Keratinocyte (primary cell): Measurements from ENCODE around the gene DGKI. TPM values are rescaled to one million over a fixed set of nuclear protein-coding genes. Genes with fewer than 3 reads are reported as not detected.

Source experiments
- DNase-seq: peaks from one replicate; pipeline ENCODE4 v3.0.0-alpha.2; 2011; ENCODE audit warnings: low read depth, missing footprints, low spot score
- FAIRE-seq: peaks from 2 replicates; lab custom pipeline; 2011; peaks lifted over from hg19 to GRCh38; lab: Jason Lieb, UNC
- H2AFZ ChIP-seq: 2 replicates; pipeline ENCODE4 v1.6.0; 2012; ENCODE audit warnings: low read length, control low read depth, inconsistent platforms; ENCODE audit not compliant: control insufficient read depth
- H3K27ac ChIP-seq: 2 replicates; pipeline ENCODE4 v1.5.1; 2011; ENCODE audit warnings: low read length; ENCODE audit not compliant: control insufficient read depth, insufficient read depth
- H3K27me3 ChIP-seq: 3 replicates; pipeline ENCODE4 v1.6.0; 2011; ENCODE audit warnings: low read length; ENCODE audit not compliant: control insufficient read depth, insufficient read depth; ENCODE audit errors: extremely low read depth
- H3K36me3 ChIP-seq, 2 experiments: 2 replicates in 1 of 2; 3 replicates in 1 of 2; pipeline ENCODE4 v1.5.1; 2011; ENCODE audit warnings: low read length in 2 of 2, mild to moderate bottlenecking in 1 of 2; ENCODE audit not compliant: control insufficient read depth in 2 of 2, insufficient read depth in 2 of 2; ENCODE audit errors: extremely low read depth in 1 of 2
- H3K4me1 ChIP-seq: 3 replicates; pipeline ENCODE4 v1.5.1; 2011; ENCODE audit warnings: low read length; ENCODE audit not compliant: control insufficient read depth, insufficient read depth; ENCODE audit errors: extremely low read depth
- H3K4me2 ChIP-seq: 3 replicates; pipeline ENCODE4 v1.6.0; 2011; ENCODE audit warnings: low read depth, low read length; ENCODE audit not compliant: control insufficient read depth, insufficient read depth; ENCODE audit errors: extremely low read depth
- H3K4me3 ChIP-seq, 3 experiments: fragments of 200-600 bp in 1 of 3; sonication (generic) in 1 of 3; 2 replicates in 2 of 3; 3 replicates in 1 of 3; pipeline ENCODE4 v1.5.1; 2011 to 2016; ENCODE audit warnings: low read length in 3 of 3, mild to moderate bottlenecking in 3 of 3, control low read depth in 2 of 3, inconsistent platforms in 1 of 3, low read depth in 1 of 3, mixed read lengths in 1 of 3, mixed run types in 1 of 3, moderate library complexity in 1 of 3; ENCODE audit not compliant: control insufficient read depth in 2 of 3, insufficient read depth in 2 of 3; ENCODE audit errors: extremely low read depth in 1 of 3
- H3K79me2 ChIP-seq: 2 replicates; pipeline ENCODE4 v1.6.0; 2012; ENCODE audit warnings: low read length; ENCODE audit not compliant: control insufficient read depth, insufficient read depth
- H3K9ac ChIP-seq: 3 replicates; pipeline ENCODE4 v1.6.0; 2011; ENCODE audit warnings: low read length; ENCODE audit not compliant: control insufficient read depth, insufficient read depth; ENCODE audit errors: extremely low read depth
- H3K9me1 ChIP-seq: 3 replicates; pipeline ENCODE4 v1.6.0; 2011; ENCODE audit warnings: low read length; ENCODE audit not compliant: control insufficient read depth, insufficient read depth; ENCODE audit errors: extremely low read depth
- H3K9me3 ChIP-seq: 2 replicates; pipeline ENCODE4 v1.5.1; 2012; ENCODE audit warnings: low read depth, low read length; ENCODE audit not compliant: control insufficient read depth
- H4K20me1 ChIP-seq: 3 replicates; pipeline ENCODE4 v1.6.0; 2011; ENCODE audit warnings: low read length; ENCODE audit not compliant: control insufficient read depth, insufficient read depth; ENCODE audit errors: extremely low read depth
- CTCF ChIP-seq, 3 experiments: IDR thresholded peaks in 1 of 3; conservative IDR thresholded peaks in 1 of 3; optimal IDR thresholded peaks in 1 of 3; 2 replicates in 2 of 3; 3 replicates in 1 of 3; pipeline versions ENCODE3 to v1.5.1; 2011; ENCODE audit warnings: low read length in 3 of 3, mild to moderate bottlenecking in 3 of 3, moderate library complexity in 2 of 3, control low read depth in 1 of 3, inconsistent platforms in 1 of 3; ENCODE audit not compliant: insufficient read depth in 2 of 3; ENCODE audit errors: extremely low read depth in 1 of 3
- EZH2 ChIP-seq: IDR thresholded peaks from one replicate; pipeline ENCODE4 v1.6.1; 2012; ENCODE audit warnings: inconsistent platforms, mild to moderate bottlenecking, low read length, moderate library complexity
- dilution Hi-C: fragments of 300-500 bp; cut with MboI; formaldehyde crosslinking; loops from one replicate; pipeline ENCODE4 v1.7.0; 2020; ENCODE audit warnings: low sequenced_read_pairs; ENCODE audit not compliant: extremely low pct_ligation_motif_present
- polyA plus RNA-seq, 5 experiments: library from polyadenylated mRNA; depleted of rRNA in 3 of 5; stranded (reverse) in 3 of 5; stranded (forward) in 1 of 5; unstranded in 1 of 5; fragments of >200 nt; gene quantifications; 1 replicate in 1 of 5; 2 replicates in 3 of 5; 3 replicates in 1 of 5; pipeline versions ENCODE4 v1.2.1 to v1.2.3, GENCODE V29; 2011 to 2012; ENCODE audit warnings: missing spikeins in 2 of 5, low read depth in 1 of 5, low replicate concordance in 1 of 5

DGKI gene
- polyA plus RNA-seq, 1 donor (not counting 4 experiments of a cell fraction or from before 2014, with no cell fraction given): 0.14 TPM

DNA sequence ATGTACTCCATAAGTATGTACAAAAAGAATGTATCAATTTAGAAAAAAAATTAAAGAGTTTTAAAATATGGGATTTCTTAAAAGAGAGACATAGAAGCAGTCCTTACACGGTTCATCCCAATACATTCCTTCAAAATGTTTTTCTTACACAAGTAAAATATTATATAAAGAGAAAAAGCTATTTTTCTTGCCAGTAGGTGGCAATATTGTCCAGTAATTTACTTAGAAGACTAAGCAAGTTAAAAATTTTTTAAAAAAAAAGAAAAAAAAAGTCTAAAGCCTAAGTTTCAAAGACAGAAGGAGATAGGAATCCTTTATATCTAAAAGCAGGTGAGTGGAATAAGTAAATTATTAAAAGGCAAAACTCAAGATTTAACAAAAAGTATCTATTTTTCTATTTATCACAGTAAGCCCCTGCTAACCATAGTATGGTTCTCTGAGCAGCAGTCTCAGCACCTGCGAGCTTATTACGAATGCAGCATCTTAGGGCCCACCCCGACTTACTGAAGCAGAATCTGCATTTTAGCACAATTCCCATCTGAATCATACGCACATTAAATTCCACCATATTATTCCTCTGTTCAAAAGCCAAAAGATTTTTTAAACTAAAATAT, 240.6 kb downstream of the DGKI start:
- H3K4me1 ChIP-seq: no peaks in the 10 kb centered on the region
- no peak overlapping the region for H3K4me2 ChIP-seq
- DNase-seq (no peak), FAIRE-seq (no peak)
- no peaks in the 10 kb centered on the region for H3K9me1 ChIP-seq
- no peaks in the 10 kb centered on the region for H3K27me3 ChIP-seq
- no peak overlapping the region for H3K27ac ChIP-seq
- no peaks in the 10 kb centered on the region for H3K79me2 ChIP-seq
- dilution Hi-C loops: no loop called here
- no peak for TF ChIP-seq CTCF (optimal IDR thresholded peaks at IDR 0.05 in 1 of 3, IDR thresholded peaks at IDR 0.05 in 1 of 3, conservative IDR thresholded peaks at IDR 0.05 in 1 of 3; ENCODE audit: extremely low read depth in 1 of 3, insufficient read depth in 2 of 3, low read length in 3 of 3)
- TF ChIP-seq EZH2: no peak
- H3K9me3 ChIP-seq: no peaks in the 10 kb centered on the region
- H3K4me3 ChIP-seq: no peak overlapping the region
- no peaks in the 10 kb centered on the region for H3K36me3 ChIP-seq
- no peak overlapping the region for H3K9ac ChIP-seq
- no peak overlapping the region for H2AFZ ChIP-seq
- no peaks in the 10 kb centered on the region for H4K20me1 ChIP-seq

DNA sequence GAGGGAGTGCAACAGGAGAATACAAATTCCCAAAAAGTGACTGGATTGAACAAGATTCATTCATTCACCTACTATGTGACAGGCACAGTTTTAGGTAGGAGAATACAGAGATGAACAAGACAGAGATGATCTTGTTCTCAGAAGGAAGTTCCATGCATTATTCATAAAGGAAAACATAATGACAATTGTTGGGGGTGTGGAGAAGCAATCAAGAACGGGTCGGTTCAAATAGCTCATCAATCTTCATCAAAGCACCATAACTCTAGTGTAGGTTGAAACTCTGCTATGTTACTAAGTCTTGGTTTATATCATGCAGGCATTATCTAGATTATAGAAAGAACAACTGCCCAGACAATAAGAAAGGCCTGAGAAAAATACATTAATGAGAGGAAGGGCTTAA, 243.7 kb downstream of the DGKI start:
- H3K79me2 ChIP-seq: no peaks in the 10 kb centered on the region
- dilution Hi-C loops: no loop called here
- H3K27me3 ChIP-seq: no peaks in the 10 kb centered on the region
- TF ChIP-seq CTCF (optimal IDR thresholded peaks at IDR 0.05 in 1 of 3, IDR thresholded peaks at IDR 0.05 in 1 of 3, conservative IDR thresholded peaks at IDR 0.05 in 1 of 3; ENCODE audit: extremely low read depth in 1 of 3, insufficient read depth in 2 of 3, low read length in 3 of 3): no peak
- TF ChIP-seq EZH2: no peak
- H3K27ac ChIP-seq: no peak overlapping the region
- H3K9me1 ChIP-seq: no peaks in the 10 kb centered on the region
- no peaks in the 10 kb centered on the region for H3K36me3 ChIP-seq
- H3K4me3 ChIP-seq: no peak overlapping the region
- no peaks in the 10 kb centered on the region for H4K20me1 ChIP-seq
- DNase-seq (no peak), FAIRE-seq (no peak)
- H2AFZ ChIP-seq: no peak overlapping the region
- no peaks in the 10 kb centered on the region for H3K9me3 ChIP-seq
- H3K9ac ChIP-seq: no peak overlapping the region
- H3K4me1 ChIP-seq: no peaks in the 10 kb centered on the region
- H3K4me2 ChIP-seq: no peak overlapping the region
